Omental fat pad (tissue), 4 donors: ENCODE data around the gene RAPGEF5. TPM values are rescaled to one million over a fixed set of nuclear protein-coding genes. Genes with fewer than 3 reads are reported as not detected.

Experiments used
- ATAC-seq: fragments of 150-250 bp; one replicate; pipeline ENCODE4 v1.9.1; 2016; ENCODE audit warnings: mild to moderate bottlenecking, moderate library complexity; ENCODE audit not compliant: low FRiP score
- DNase-seq: peaks from one replicate; pipeline ENCODE4 v3.0.0-alpha.2; 2019; ENCODE audit warnings: low spot score
- total RNA-seq, 4 donors: library from RNA; depleted of rRNA; stranded (reverse); fragments of >200 nt; gene quantifications; one replicate each; pipeline ENCODE4 v1.1.0, GENCODE V29; 2016
- TF ChIP-seq, protein P1 (sequence below), 3 donors: fragments of 450-650 bp; IDR thresholded peaks; one replicate each; pipeline ENCODE4 v1.5.1; 2016 to 2017; ENCODE audit warnings: antibody characterized with exemption in 3 of 3, mild to moderate bottlenecking in 3 of 3, moderate library complexity in 2 of 3

The RAPGEF5 gene
- total RNA-seq, 4 donors from 2014 or later = 34.7 to 163 (median 73.0) TPM

DNA sequence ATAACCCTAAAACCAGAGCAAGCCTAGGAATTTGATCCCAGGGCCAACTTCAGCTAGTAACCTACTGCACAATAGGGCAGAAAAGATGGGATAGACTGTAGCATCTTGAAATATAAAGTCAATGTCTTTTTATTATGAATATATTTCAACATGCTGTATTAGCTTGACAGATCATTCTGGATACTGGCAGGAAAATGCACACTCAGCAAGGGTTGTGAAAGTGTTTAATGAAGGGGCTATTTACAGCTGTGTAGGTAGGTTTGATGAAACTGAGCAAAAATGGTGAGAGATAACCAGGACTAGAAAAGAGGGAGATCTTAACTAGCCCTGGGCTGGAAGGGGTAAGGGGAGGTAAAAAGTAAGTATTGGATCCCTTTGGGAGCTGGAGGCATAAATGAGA lies 156.2 kb downstream of the RAPGEF5 start:
- DNase-seq = no peak
- TF ChIP-seq, protein P1, sequence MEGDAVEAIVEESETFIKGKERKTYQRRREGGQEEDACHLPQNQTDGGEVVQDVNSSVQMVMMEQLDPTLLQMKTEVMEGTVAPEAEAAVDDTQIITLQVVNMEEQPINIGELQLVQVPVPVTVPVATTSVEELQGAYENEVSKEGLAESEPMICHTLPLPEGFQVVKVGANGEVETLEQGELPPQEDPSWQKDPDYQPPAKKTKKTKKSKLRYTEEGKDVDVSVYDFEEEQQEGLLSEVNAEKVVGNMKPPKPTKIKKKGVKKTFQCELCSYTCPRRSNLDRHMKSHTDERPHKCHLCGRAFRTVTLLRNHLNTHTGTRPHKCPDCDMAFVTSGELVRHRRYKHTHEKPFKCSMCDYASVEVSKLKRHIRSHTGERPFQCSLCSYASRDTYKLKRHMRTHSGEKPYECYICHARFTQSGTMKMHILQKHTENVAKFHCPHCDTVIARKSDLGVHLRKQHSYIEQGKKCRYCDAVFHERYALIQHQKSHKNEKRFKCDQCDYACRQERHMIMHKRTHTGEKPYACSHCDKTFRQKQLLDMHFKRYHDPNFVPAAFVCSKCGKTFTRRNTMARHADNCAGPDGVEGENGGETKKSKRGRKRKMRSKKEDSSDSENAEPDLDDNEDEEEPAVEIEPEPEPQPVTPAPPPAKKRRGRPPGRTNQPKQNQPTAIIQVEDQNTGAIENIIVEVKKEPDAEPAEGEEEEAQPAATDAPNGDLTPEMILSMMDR (IDR thresholded peaks at IDR 0.05) = no peak
- no peak for ATAC-seq

DNA sequence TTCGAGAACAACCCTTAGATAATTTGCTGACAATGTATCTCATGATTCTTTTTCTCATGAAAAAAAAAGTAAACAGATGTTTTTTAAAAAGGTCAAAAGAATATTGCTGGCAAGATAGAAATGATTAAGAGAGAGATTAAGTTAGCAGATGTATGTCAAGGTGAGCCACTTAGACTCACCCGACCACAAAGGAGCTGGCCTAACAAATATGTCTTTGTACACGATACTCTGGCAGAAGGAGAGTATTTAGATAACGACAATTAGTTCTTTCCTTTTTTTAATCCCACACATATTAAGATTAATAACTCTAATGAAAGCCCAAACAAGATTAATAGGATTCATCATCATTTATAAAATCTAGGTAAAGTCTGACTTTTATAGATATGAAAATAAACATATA lies 156.7 kb downstream of the RAPGEF5 start:
- TF ChIP-seq, protein P1 (IDR thresholded peaks at IDR 0.05) = no peak
- no peak for DNase-seq
- ATAC-seq = no peak

DNA sequence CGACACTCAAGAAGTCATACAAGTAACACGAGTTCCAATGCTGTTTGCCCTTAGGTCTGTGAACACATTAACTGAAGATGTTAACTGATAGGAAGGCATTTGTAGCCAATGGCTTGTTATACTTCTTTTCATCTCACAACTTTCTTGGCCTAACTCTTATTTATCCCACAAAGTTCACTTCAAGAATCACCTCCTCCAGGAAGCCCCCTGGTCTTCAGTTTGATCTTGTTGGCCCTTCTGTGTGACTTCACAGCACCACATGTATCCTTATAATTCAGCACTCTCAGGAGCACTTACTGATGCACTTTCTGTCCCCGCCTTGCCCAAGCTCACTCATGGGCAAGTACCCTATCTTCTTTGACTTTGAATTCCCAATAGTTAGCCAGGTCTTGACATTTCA lies 159.6 kb downstream of the RAPGEF5 start:
- ATAC-seq = no peak

DNA sequence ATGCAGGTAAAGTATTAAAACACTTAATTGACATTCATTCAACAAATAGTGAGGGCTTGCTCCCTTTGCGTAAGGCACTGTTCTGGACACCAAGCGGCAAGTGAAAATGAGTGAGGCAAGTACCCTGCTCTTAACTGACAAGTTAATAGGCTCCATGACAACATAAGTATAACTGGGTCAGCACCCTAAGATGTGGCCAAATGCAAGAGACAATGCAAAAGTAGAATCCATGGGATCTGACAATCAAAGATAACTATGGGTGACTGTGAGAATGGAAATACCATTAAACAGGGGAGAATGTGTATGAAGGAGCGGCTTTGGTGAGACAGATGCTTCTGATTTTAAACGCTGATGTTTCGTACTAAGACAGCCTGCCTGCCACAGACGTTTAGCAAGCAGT lies 160.5 kb downstream of the RAPGEF5 start:
- TF ChIP-seq, protein P1 (IDR thresholded peaks at IDR 0.05) = no peak
- no peak for ATAC-seq
- DNase-seq = no peak

More for the DNA sequence above, 159.6 kb downstream of the RAPGEF5 start:
- DNase-seq = no peak
- TF ChIP-seq, protein P1 (IDR thresholded peaks at IDR 0.05) = no peak

DNA sequence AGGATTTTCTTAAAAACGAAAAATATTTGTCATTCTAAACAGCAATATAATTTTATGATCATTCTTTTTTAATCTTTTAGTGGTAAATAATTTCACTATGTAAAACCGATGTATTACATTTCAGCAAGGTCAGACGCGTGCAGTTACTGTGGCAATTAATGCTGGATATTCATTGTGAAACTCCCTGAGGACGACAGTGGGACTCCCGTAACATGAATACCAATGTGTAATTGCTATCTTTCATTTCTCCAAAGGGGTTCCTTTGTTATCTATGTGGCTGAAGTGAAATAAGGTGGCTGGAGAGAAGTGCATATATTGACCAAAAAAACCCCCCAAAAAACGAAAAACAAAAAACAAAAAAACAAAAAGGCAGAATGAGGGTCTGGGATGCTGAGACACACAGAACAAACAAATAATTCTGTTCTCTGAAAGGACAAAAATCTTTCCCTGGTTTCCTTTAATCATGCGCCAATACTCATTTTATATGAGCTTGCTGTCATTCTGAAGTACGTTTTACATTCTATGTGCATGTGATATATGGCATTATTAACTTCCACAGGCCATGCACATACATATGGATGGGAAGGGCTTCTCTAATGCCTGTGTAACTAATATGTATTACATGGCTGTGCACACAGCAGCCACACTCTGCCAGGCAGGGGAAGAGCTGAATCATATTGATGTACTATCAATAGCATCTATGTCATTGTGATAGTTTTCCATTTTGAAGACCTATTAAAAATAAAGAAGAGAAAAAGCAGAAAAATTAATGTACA lies 161.4 kb downstream of the RAPGEF5 start:
- TF ChIP-seq, protein P1 (IDR thresholded peaks at IDR 0.05) = no peak
- DNase-seq = no peak
- no peak for ATAC-seq

DNA sequence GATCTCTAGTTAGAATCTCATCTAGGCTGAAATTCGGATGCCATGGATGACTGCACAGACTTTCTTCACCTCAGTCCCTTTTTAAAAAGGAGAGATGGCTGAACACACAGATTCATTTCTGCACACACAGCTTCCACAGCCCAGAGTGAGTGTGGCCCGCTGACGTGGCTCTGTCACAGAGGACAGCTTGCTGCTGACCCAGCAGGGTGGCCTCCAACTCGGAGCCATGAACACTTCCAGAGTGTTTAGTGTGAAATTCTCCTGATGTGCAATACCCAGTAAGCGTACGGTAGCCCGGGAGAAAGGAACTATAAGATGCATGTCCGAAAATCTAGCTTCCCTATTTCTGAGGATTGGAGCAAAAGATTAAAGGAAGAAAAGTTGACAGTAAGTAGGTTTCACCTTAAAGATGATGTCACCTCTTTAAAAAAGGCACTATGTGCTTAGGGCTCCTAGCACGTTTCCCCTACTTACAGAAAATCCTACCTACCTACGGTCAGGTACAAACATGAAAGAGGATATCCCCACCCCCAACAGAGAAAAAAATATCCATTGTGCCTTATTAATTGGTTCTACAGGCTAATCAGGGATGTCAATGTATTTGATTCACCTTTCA lies 162.2 kb downstream of the RAPGEF5 start:
- TF ChIP-seq, protein P1 (IDR thresholded peaks at IDR 0.05) = no peak
- ATAC-seq = no peak
- DNase-seq = no peak
